Measurements from ENCODE around the gene SIRT2. TPM values are rescaled to one million over a fixed set of nuclear protein-coding genes. Genes with fewer than 3 reads are reported as not detected.

Gene SIRT2
- total RNA-seq, 2 experiments from 2014 or later: 60.8 to 67.8 TPM

- peak overlapping the region; percentile 97 for H3K27ac Mint-ChIP-seq
- DNase-seq (peak in 13 of 14 experiments; percentile 40 to 86 (median 61)), ATAC-seq (ENCODE audit: poor library complexity) (no peak)
- peaks cover 47% of the 10 kb centered on the region for H3K36me3 Mint-ChIP-seq (ENCODE audit: low read depth)
- H3K9me3 Mint-ChIP-seq: no peaks in the 10 kb centered on the region
- ChIA-PET CTCF (interaction anchor here (1.1 to 3.2 kb wide), 5 partner anchors 10 to 83 kb away, joined by 3 to 11 read pairs (median 5); partner anchors contain the start of genes MRPS12 and SARS2), POLR2A (interaction anchor here (1.0 to 9.1 kb wide), 12 partner anchors 11 to 478 kb away, joined by 3 to 170 read pairs (median 12); partner anchors contain the start of genes ACTN4, ECH1, FAM98C and MRPS12)
- intact Hi-C loops (cut with DNase I, micrococcal nuclease): loop anchor here in 1 of 2 experiments (1.0 kb wide), 1 partner anchor 17 kb away; no protein-coding TSS in a partner anchor
- Histone ChIP-seq H3K36me3 (ENCODE audit: insufficient read depth, low read length) (peaks cover 13% of the 10 kb centered on the region), H3K4me1 (ENCODE audit: insufficient read depth, low read length) (peaks cover 52% of the 10 kb centered on the region), H3K4me3 (ENCODE audit: low read length) (peak overlapping the region; percentile 97), H3K9me3 (ENCODE audit: control insufficient read depth in 1 of 2, insufficient read depth in 1 of 2, low read length in 2 of 2) (no peaks in the 10 kb centered on the region), H3K27ac (ENCODE audit: low read depth in 1 of 2, low read length in 2 of 2) (peak overlapping the region; percentile 78 to 93), H3K27me3 (ENCODE audit: control insufficient read depth in 1 of 2, insufficient read depth in 2 of 2, low read length in 2 of 2) (no peaks in the 10 kb centered on the region)
- peak overlapping the region; percentile 92 for H3K4me3 Mint-ChIP-seq
- no peaks in the 10 kb centered on the region for H3K27me3 Mint-ChIP-seq
- TF ChIP-seq, protein P1, sequence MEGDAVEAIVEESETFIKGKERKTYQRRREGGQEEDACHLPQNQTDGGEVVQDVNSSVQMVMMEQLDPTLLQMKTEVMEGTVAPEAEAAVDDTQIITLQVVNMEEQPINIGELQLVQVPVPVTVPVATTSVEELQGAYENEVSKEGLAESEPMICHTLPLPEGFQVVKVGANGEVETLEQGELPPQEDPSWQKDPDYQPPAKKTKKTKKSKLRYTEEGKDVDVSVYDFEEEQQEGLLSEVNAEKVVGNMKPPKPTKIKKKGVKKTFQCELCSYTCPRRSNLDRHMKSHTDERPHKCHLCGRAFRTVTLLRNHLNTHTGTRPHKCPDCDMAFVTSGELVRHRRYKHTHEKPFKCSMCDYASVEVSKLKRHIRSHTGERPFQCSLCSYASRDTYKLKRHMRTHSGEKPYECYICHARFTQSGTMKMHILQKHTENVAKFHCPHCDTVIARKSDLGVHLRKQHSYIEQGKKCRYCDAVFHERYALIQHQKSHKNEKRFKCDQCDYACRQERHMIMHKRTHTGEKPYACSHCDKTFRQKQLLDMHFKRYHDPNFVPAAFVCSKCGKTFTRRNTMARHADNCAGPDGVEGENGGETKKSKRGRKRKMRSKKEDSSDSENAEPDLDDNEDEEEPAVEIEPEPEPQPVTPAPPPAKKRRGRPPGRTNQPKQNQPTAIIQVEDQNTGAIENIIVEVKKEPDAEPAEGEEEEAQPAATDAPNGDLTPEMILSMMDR (IDR thresholded peaks at IDR 0.05): no peak
- H3K4me1 Mint-ChIP-seq (ENCODE audit: low read depth): peaks cover 52% of the 10 kb centered on the region
These were observed 47.0 kb downstream of the SIRT2 start for GRCh38 chr19:38852231-38853044.

- H3K27me3 ChIP-seq (ENCODE audit: control insufficient read depth in 1 of 2, insufficient read depth in 2 of 2, low read length in 2 of 2): no peaks in the 10 kb centered on the region
- H3K9me3 Mint-ChIP-seq: no peaks in the 10 kb centered on the region
- H3K27ac ChIP-seq (ENCODE audit: low read depth in 1 of 2, low read length in 2 of 2): peak overlapping the region; percentile 92 to 95
- ATAC-seq (ENCODE audit: poor library complexity): no peak
- H3K4me3 Mint-ChIP-seq: peak overlapping the region; percentile 98
- ChIA-PET POLR2A (interaction anchor here (0.6 to 9.1 kb wide), 14 partner anchors 10 to 584 kb away, joined by 3 to 170 read pairs (median 8); partner anchors contain the start of genes ACTN4, ECH1, FAM98C and MRPS12), CTCF (interaction anchor here (1.4 to 3.2 kb wide), 3 partner anchors 18 to 82 kb away, joined by 5 to 11 read pairs (median 7); no protein-coding TSS in a partner anchor)
- DNase-seq: peak; percentile 78 to 95 (median 87)
- H3K4me3 ChIP-seq (ENCODE audit: low read length): peak overlapping the region; percentile 97
- peaks cover 53% of the 10 kb centered on the region for H3K4me1 ChIP-seq (ENCODE audit: insufficient read depth, low read length)
- intact Hi-C loops (cut with DNase I, micrococcal nuclease): loop anchor here (1.0 to 2.0 kb wide), 2 partner anchors 17 to 18 kb away; no protein-coding TSS in a partner anchor
- H3K27ac Mint-ChIP-seq: peak overlapping the region; percentile 97
- peaks cover 54% of the 10 kb centered on the region for H3K36me3 Mint-ChIP-seq (ENCODE audit: low read depth)
- H3K36me3 ChIP-seq (ENCODE audit: insufficient read depth, low read length): peaks cover 20% of the 10 kb centered on the region
- peaks cover 52% of the 10 kb centered on the region for H3K4me1 Mint-ChIP-seq (ENCODE audit: low read depth)
- no peaks in the 10 kb centered on the region for H3K27me3 Mint-ChIP-seq
- no peaks in the 10 kb centered on the region for H3K9me3 ChIP-seq (ENCODE audit: control insufficient read depth in 1 of 2, insufficient read depth in 1 of 2, low read length in 2 of 2)
- TF ChIP-seq, protein P1 (IDR thresholded peaks at IDR 0.05): no peak
These were observed 47.7 kb downstream of the SIRT2 start for GRCh38 chr19:38851622-38852230.

Measured in CD4-positive, alpha-beta T cell (primary cell).